Heart right ventricle (tissue), 16 donors: ENCODE measurements around the gene SLC23A2. TPM values are rescaled to one million over a fixed set of nuclear protein-coding genes. Genes with fewer than 3 reads are reported as not detected.
A peak's percentile ranks its signal among the peaks of the same experiment; 100 is the strongest.

ENCODE experiments used
- ATAC-seq, 8 donors: fragments of 200-7000 bp; cut with Tn5 transposase; one replicate each; pipeline ENCODE4 v1.9.1; 2020; ENCODE audit warnings: mild to moderate bottlenecking in 8 of 8, moderate library complexity in 8 of 8, moderate number of reproducible peaks in 1 of 8
- DNase-seq, 2 donors: peaks; one replicate each; pipeline ENCODE4 v3.0.0-alpha.2; 2020
- H3K27ac ChIP-seq, 10 donors: fragments of 200-600 bp; sonication (generic) in 2 of 10; one replicate each; pipeline versions ENCODE4 v1.5.0 to v1.8.0; 2020 to 2022; ENCODE audit warnings: mild to moderate bottlenecking in 3 of 10
- H3K27me3 ChIP-seq, 7 donors: fragments of 200-600 bp; one replicate each; pipeline ENCODE4 v1.8.0; 2021 to 2022; ENCODE audit warnings: mild to moderate bottlenecking in 2 of 7
- H3K36me3 ChIP-seq, 9 donors: fragments of 200-600 bp; sonication (generic) in 1 of 9; one replicate each; pipeline versions ENCODE4 v1.5.0 to v1.8.0; 2020 to 2022; ENCODE audit warnings: mild to moderate bottlenecking in 2 of 9
- H3K4me1 ChIP-seq, 9 donors: fragments of 200-600 bp; sonication (generic) in 1 of 9; one replicate each; pipeline versions ENCODE4 v1.5.0 to v1.8.0; 2020 to 2022; ENCODE audit warnings: mild to moderate bottlenecking in 4 of 9
- H3K4me3 ChIP-seq, 10 donors: fragments of 200-600 bp; sonication (generic) in 2 of 10; one replicate each; pipeline versions ENCODE4 v1.5.0 to v1.8.0; 2020 to 2022; ENCODE audit warnings: mild to moderate bottlenecking in 7 of 10, moderate library complexity in 2 of 10
- H3K9me3 ChIP-seq, 11 donors: fragments of 200-600 bp in 10 of 11; sonication (generic) in 2 of 11; one replicate each; pipeline versions ENCODE4 v1.5.0 to v1.8.0; 2013 to 2022; ENCODE audit warnings: mild to moderate bottlenecking in 2 of 11, control low read depth in 1 of 11, moderate library complexity in 1 of 11
- CTCF ChIP-seq, 9 donors: fragments of 200-600 bp; sonication (generic) in 2 of 9; IDR thresholded peaks; one replicate each; pipeline versions ENCODE4 v1.5.0 to v1.8.0; 2021 to 2022; ENCODE audit warnings: antibody characterized with exemption in 9 of 9, mild to moderate bottlenecking in 5 of 9, moderate library complexity in 1 of 9
- WGBS, 2 donors: extraction: QIAGEN DNeasy Blood & Tissue Kit; methylation state at CpG; one replicate each; pipeline ENCODE4 v1.1.7; 2013; ENCODE audit warnings: inconsistent platforms in 1 of 2; 5-methylcytosine and 5-hydroxymethylcytosine counted together
- intact Hi-C, 10 donors: fragments of 100-400 bp; cut with DNase I; formaldehyde crosslinking; loops; one replicate each; pipeline versions ENCODE4 v1.11.1 to v1.14.2; 2022
- polyA plus RNA-seq, 2 donors: library from polyadenylated mRNA; stranded (reverse); fragments of 200-250 nt; gene quantifications; one replicate each; pipeline ENCODE4 v1.2.3, GENCODE V29; 2013
- total RNA-seq, 10 donors: library from RNA; stranded (reverse); fragmentation: NEBNext Ultra II Directional in 3 of 10; extraction: Animal tissue kit (Norgen Biotek cat#: 25700) in 3 of 10; gene quantifications; one replicate each; pipeline versions ENCODE4 v1.2.1 to v1.2.4, GENCODE V29; 2021 to 2023
- donor health status: Arrhythmogenic right ventricular cardiomyopathy.
- donor health status: ischemic (EF 13 %, LVEDD 7.1; RV severe dilation, severe dysfunction).
- donor health status: healthy with polysubstance abuse.
- donor health status: DM: no; HTN: yes; CAD: no.
- donor health status: DM: no; HTN: no; CAD: no.
- donor health status: ischemic (EF 25% LVEDD 6.9; RV normal size, moderate dysfunction).
- donor health status: ischemic (EF 25% LVEDD 5.7; RV mildly dilated, moderate dysfunction).
- donor health status: healthy.
- donor health status: DM: yes; HTN: yes; CAD: no.
- donor health status: Ischemic cardiomyopathy.
- donor health status: ischemic (EF 35%, LVEDD 5.7; RV mildly dilated, moderate dysfunction).
- donor health status: nonischemic (EF 11% LVEDD 7.7; RV severe dilation, severe dysfunction).
- donor health status: DM: yes; HTN: yes; CAD: no.
- donor health status: PGD.
- donor health status: ischemic (EF 29% LVEDD 5.4; RV normal size, mild dysfunction).
- donor health status: nonischemic (EF 23%, LVEDD 6.1; RV moderate dilation, normal function).

SLC23A2 gene
- total and polyA plus RNA-seq, 12 donors: 2.0 to 12.3 (median 6.9) TPM

- ATAC-seq (peak in 4 of 8 donors; percentile 19 to 54 (median 25)), DNase-seq (no peak)
- H3K36me3 ChIP-seq: peaks cover 0 to 9% (median 0%) of the 10 kb centered on the region in 9 donors
- peaks cover 0 to 22% (median 6%) of the 10 kb centered on the region in 9 donors for H3K4me1 ChIP-seq
- no peak for TF ChIP-seq CTCF (IDR thresholded peaks at IDR 0.05)
- H3K9me3 ChIP-seq: no peaks in the 10 kb centered on the region
- 68 to 73% methylated on average over 8 of the region's 8 CpGs for WGBS, 2 donors
- intact Hi-C loops: no loop called here
- H3K27me3 ChIP-seq: no peaks in the 10 kb centered on the region
- H3K4me3 ChIP-seq: no peak overlapping the region
- peak overlapping the region in 1 of 10 donors; percentile 39 for H3K27ac ChIP-seq
Measured at GRCh38 chr20:4916971-4917881, 84.1 kb downstream of the SLC23A2 start.

GRCh38 chr20:4913147-4913546 lies 88.2 kb downstream of the SLC23A2 start:
- H3K4me3 ChIP-seq: no peak overlapping the region
- peaks cover 0 to 21% (median 5%) of the 10 kb centered on the region in 9 donors for H3K36me3 ChIP-seq
- WGBS, 2 donors: 97 to 98% methylated on average over 7 of the region's 7 CpGs
- H3K27me3 ChIP-seq: no peaks in the 10 kb centered on the region
- H3K4me1 ChIP-seq: peaks cover 0 to 18% (median 5%) of the 10 kb centered on the region in 9 donors
- TF ChIP-seq CTCF (IDR thresholded peaks at IDR 0.05): no peak
- peaks cover 0 to 1% (median 0%) of the 10 kb centered on the region in 11 donors for H3K9me3 ChIP-seq
- ATAC-seq (no peak), DNase-seq (no peak)
- no peak overlapping the region for H3K27ac ChIP-seq
- intact Hi-C loops: no loop called here

GRCh38 chr20:4912380-4913142 lies 88.7 kb downstream of the SLC23A2 start:
- Histone ChIP-seq H3K27me3 (no peaks in the 10 kb centered on the region), H3K4me1 (peaks cover 0 to 12% (median 1%) of the 10 kb centered on the region in 9 donors), H3K27ac (no peak overlapping the region), H3K36me3 (peaks cover 0 to 21% (median 5%) of the 10 kb centered on the region in 9 donors), H3K4me3 (no peak overlapping the region), H3K9me3 (peaks cover 0 to 5% (median 0%) of the 10 kb centered on the region in 11 donors)
- no peak for ATAC-seq
- DNase-seq: no peak
- intact Hi-C loops: no loop called here
- WGBS, 2 donors: 91 to 92% methylated on average over 15 of the region's 15 CpGs
- TF ChIP-seq CTCF (IDR thresholded peaks at IDR 0.05): no peak

GRCh38 chr20:4910951-4911350 lies 90.4 kb downstream of the SLC23A2 start:
- WGBS, 2 donors: 87 to 91% methylated on average over 5 of the region's 5 CpGs
- no peak overlapping the region for H3K27ac ChIP-seq
- H3K27me3 ChIP-seq: no peaks in the 10 kb centered on the region
- H3K9me3 ChIP-seq: peaks cover 0 to 5% (median 0%) of the 10 kb centered on the region in 11 donors
- no peaks in the 10 kb centered on the region for H3K4me1 ChIP-seq
- ATAC-seq (no peak), DNase-seq (no peak)
- no peak overlapping the region for H3K4me3 ChIP-seq
- intact Hi-C loops: no loop called here
- peaks cover 0 to 17% (median 5%) of the 10 kb centered on the region in 9 donors for H3K36me3 ChIP-seq
- no peak for TF ChIP-seq CTCF (IDR thresholded peaks at IDR 0.05)
